Measurements from ENCODE around the gene MAGI2. TPM values are rescaled to one million over a fixed set of nuclear protein-coding genes. Genes with fewer than 3 reads are reported as not detected.

The MAGI2 gene
- total RNA-seq, 1 donor from 2014 or later = 5.4 TPM

- Mint-ChIP-seq H3K4me1 (ENCODE audit: low read depth, unreplicated experiment) (peaks cover 14% of the 10 kb centered on the region), H3K27ac (ENCODE audit: unreplicated experiment) (no peak overlapping the region)
- no peaks in the 10 kb centered on the region for H4K20me1 ChIP-seq (ENCODE audit: insufficient read depth, low read length)
These were observed 165.5 kb downstream of the MAGI2 start for GRCh38 chr7:79287981-79288380.

GRCh38 chr7:79286181-79286580, 167.3 kb downstream of the MAGI2 start:
- H3K4me1 ChIP-seq (ENCODE audit: insufficient read depth, low read length) = peaks cover 22% of the 10 kb centered on the region
- no peak overlapping the region for H3K4me3 ChIP-seq (ENCODE audit: insufficient read depth, low read depth, low read length)
- DNase-seq (ENCODE audit: low read depth) (no peak), FAIRE-seq (no peak)
- Mint-ChIP-seq H3K36me3 (ENCODE audit: low read depth, unreplicated experiment) (no peaks in the 10 kb centered on the region), H3K9me3 (ENCODE audit: unreplicated experiment) (no peaks in the 10 kb centered on the region), H3K4me1 (ENCODE audit: low read depth, unreplicated experiment) (peaks cover 20% of the 10 kb centered on the region), H3K4me3 (ENCODE audit: unreplicated experiment) (no peak overlapping the region), H3K27ac (ENCODE audit: unreplicated experiment) (no peak overlapping the region), H3K27me3 (ENCODE audit: low read depth, unreplicated experiment) (no peaks in the 10 kb centered on the region)
- H3K36me3 ChIP-seq (ENCODE audit: insufficient read depth, low read length) = no peaks in the 10 kb centered on the region
- no peak overlapping the region for H3K9ac ChIP-seq (ENCODE audit: low read length)
- no peaks in the 10 kb centered on the region for H3K9me3 ChIP-seq (ENCODE audit: insufficient read depth, low read depth, low read length)
- no peak overlapping the region for H3K27ac ChIP-seq (ENCODE audit: low read depth, low read length)
- H3K27me3 ChIP-seq (ENCODE audit: insufficient read depth, low read length) = no peaks in the 10 kb centered on the region
- H3K79me2 ChIP-seq (ENCODE audit: insufficient read depth, low read length) = no peaks in the 10 kb centered on the region
- no peaks in the 10 kb centered on the region for H4K20me1 ChIP-seq (ENCODE audit: insufficient read depth, low read length)
- TF ChIP-seq EZH2 (IDR thresholded peaks at IDR 0.05; ENCODE audit: insufficient read depth, low read length) (no peak), CTCF (IDR thresholded peaks at IDR 0.05; ENCODE audit: insufficient read depth, low read depth, low read length) (no peak)
- H2AFZ ChIP-seq (ENCODE audit: low read depth, low read length) = no peak overlapping the region
- no peak overlapping the region for H3K4me2 ChIP-seq (ENCODE audit: low read length)

More at GRCh38 chr7:79287981-79288380, 165.5 kb downstream of the MAGI2 start:
- no peaks in the 10 kb centered on the region for H3K36me3 ChIP-seq (ENCODE audit: insufficient read depth, low read length)
- no peaks in the 10 kb centered on the region for H3K27me3 Mint-ChIP-seq (ENCODE audit: low read depth, unreplicated experiment)
- DNase-seq (ENCODE audit: low read depth) (peak; percentile 23), FAIRE-seq (no peak)
- H3K4me3 Mint-ChIP-seq (ENCODE audit: unreplicated experiment) = no peak overlapping the region
- H3K9me3 Mint-ChIP-seq (ENCODE audit: unreplicated experiment) = no peaks in the 10 kb centered on the region
- H3K79me2 ChIP-seq (ENCODE audit: insufficient read depth, low read length) = no peaks in the 10 kb centered on the region
- no peak overlapping the region for H3K4me3 ChIP-seq (ENCODE audit: insufficient read depth, low read depth, low read length)
- no peak overlapping the region for H2AFZ ChIP-seq (ENCODE audit: low read depth, low read length)
- no peaks in the 10 kb centered on the region for H3K36me3 Mint-ChIP-seq (ENCODE audit: low read depth, unreplicated experiment)
- no peaks in the 10 kb centered on the region for H3K27me3 ChIP-seq (ENCODE audit: insufficient read depth, low read length)
- H3K9me3 ChIP-seq (ENCODE audit: insufficient read depth, low read depth, low read length) = no peaks in the 10 kb centered on the region
- H3K4me1 ChIP-seq (ENCODE audit: insufficient read depth, low read length) = peaks cover 13% of the 10 kb centered on the region
- H3K9ac ChIP-seq (ENCODE audit: low read length) = no peak overlapping the region
- TF ChIP-seq CTCF (IDR thresholded peaks at IDR 0.05; ENCODE audit: insufficient read depth, low read depth, low read length) = no peak
- no peak for TF ChIP-seq EZH2 (IDR thresholded peaks at IDR 0.05; ENCODE audit: insufficient read depth, low read length)
- H3K27ac ChIP-seq (ENCODE audit: low read depth, low read length) = no peak overlapping the region
- no peak overlapping the region for H3K4me2 ChIP-seq (ENCODE audit: low read length)

GRCh38 chr7:79285756-79286155, 167.7 kb downstream of the MAGI2 start:
- Mint-ChIP-seq H3K9me3 (ENCODE audit: unreplicated experiment) (no peaks in the 10 kb centered on the region), H3K4me3 (ENCODE audit: unreplicated experiment) (no peak overlapping the region)
- no peak for FAIRE-seq

More at GRCh38 chr7:79285756-79286155, 167.7 kb downstream of the MAGI2 start:
- H3K27me3 ChIP-seq (ENCODE audit: insufficient read depth, low read length) = no peaks in the 10 kb centered on the region
- no peak overlapping the region for H3K27ac ChIP-seq (ENCODE audit: low read depth, low read length)
- no peak overlapping the region for H3K4me3 ChIP-seq (ENCODE audit: insufficient read depth, low read depth, low read length)
- Mint-ChIP-seq H3K27me3 (ENCODE audit: low read depth, unreplicated experiment) (no peaks in the 10 kb centered on the region), H3K4me1 (ENCODE audit: low read depth, unreplicated experiment) (peaks cover 24% of the 10 kb centered on the region), H3K27ac (ENCODE audit: unreplicated experiment) (no peak overlapping the region), H3K36me3 (ENCODE audit: low read depth, unreplicated experiment) (no peaks in the 10 kb centered on the region)
- H3K36me3 ChIP-seq (ENCODE audit: insufficient read depth, low read length) = no peaks in the 10 kb centered on the region
- no peak overlapping the region for H2AFZ ChIP-seq (ENCODE audit: low read depth, low read length)
- no peak for TF ChIP-seq CTCF (IDR thresholded peaks at IDR 0.05; ENCODE audit: insufficient read depth, low read depth, low read length)
- TF ChIP-seq EZH2 (IDR thresholded peaks at IDR 0.05; ENCODE audit: insufficient read depth, low read length) = no peak
- no peak overlapping the region for H3K9ac ChIP-seq (ENCODE audit: low read length)
- H3K79me2 ChIP-seq (ENCODE audit: insufficient read depth, low read length) = no peaks in the 10 kb centered on the region
- H3K4me1 ChIP-seq (ENCODE audit: insufficient read depth, low read length) = peaks cover 22% of the 10 kb centered on the region
- H4K20me1 ChIP-seq (ENCODE audit: insufficient read depth, low read length) = no peaks in the 10 kb centered on the region
- no peak overlapping the region for H3K4me2 ChIP-seq (ENCODE audit: low read length)
- no peak for DNase-seq (ENCODE audit: low read depth)
- H3K9me3 ChIP-seq (ENCODE audit: insufficient read depth, low read depth, low read length) = no peaks in the 10 kb centered on the region

All from astrocyte (in vitro differentiated cells and primary cell).